Activated CD8-positive, alpha-beta T cell treated with anti-CD3 and anti-CD28 coated beads for 36 hours (primary cell): ENCODE data around the gene TLDC2. TPM values are rescaled to one million over a fixed set of nuclear protein-coding genes. Genes with fewer than 3 reads are reported as not detected.

Source experiments
- ATAC-seq: fragments of 200-7000 bp; cut with Tn5 transposase; one replicate; pipeline ENCODE4 v1.10.0; 2021; ENCODE audit warnings: mild to moderate bottlenecking, moderate library complexity
- CTCF ChIA-PET: fragments of 350-600 bp; sonication (Branson Sonifier 250); formaldehyde crosslinking; loops from one replicate; lab custom pipeline; 2021; ENCODE audit warnings: antibody characterized with exemption; lab: Charles Lee
- POLR2A ChIA-PET: fragments of 350-600 bp; sonication (Branson Sonifier 250); formaldehyde crosslinking; loops from one replicate; lab custom pipeline; 2021; ENCODE audit warnings: antibody characterized with exemption; lab: Charles Lee
- DNase-seq: peaks from one replicate; pipeline ENCODE4 v3.0.0-alpha.2; 2020
- H3K27ac Mint-ChIP-seq: one replicate; pipeline ENCODE4 v1.8.0; 2021; ENCODE audit warnings: mild to moderate bottlenecking, mixed read lengths
- H3K27me3 Mint-ChIP-seq: one replicate; pipeline ENCODE4 v1.8.0; 2021; ENCODE audit warnings: mixed read lengths
- H3K36me3 Mint-ChIP-seq: one replicate; pipeline ENCODE4 v1.8.0; 2021; ENCODE audit warnings: low read depth, mixed read lengths
- H3K4me1 Mint-ChIP-seq: one replicate; pipeline ENCODE4 v1.8.0; 2021; ENCODE audit warnings: low read depth, mixed read lengths
- H3K4me3 Mint-ChIP-seq: one replicate; pipeline ENCODE4 v1.8.0; 2021; ENCODE audit warnings: mild to moderate bottlenecking, moderate library complexity, mixed read lengths
- H3K9me3 Mint-ChIP-seq: one replicate; pipeline ENCODE4 v1.8.0; 2021; ENCODE audit warnings: mixed read lengths
- CTCF ChIP-seq: fragments of 200-600 bp; IDR thresholded peaks from one replicate; pipeline ENCODE4 v1.8.0; 2022; ENCODE audit warnings: antibody characterized with exemption, mild to moderate bottlenecking
- intact Hi-C: fragments of 100-400 bp; cut with micrococcal nuclease; formaldehyde crosslinking; loops from one replicate; pipeline ENCODE4 v1.10.0; 2022
- total RNA-seq, 2 experiments: library from RNA; stranded (reverse); gene quantifications; one replicate each; pipeline ENCODE4 v1.2.3, GENCODE V29; 2021

TLDC2 gene
- total RNA-seq, 2 experiments from 2014 or later: not detected

GRCh38 chr20:36886859-36887751 lies 11.2 kb downstream of the TLDC2 start:
- DNase-seq: peak; percentile 91
- POLR2A ChIA-PET: interaction anchor here (0.6 to 1.1 kb wide), 2 partner anchors 34 to 37 kb away, joined by 3 read pairs; no protein-coding TSS in a partner anchor
- CTCF ChIA-PET: interaction anchor here (0.6 to 1.8 kb wide), 32 partner anchors 9 to 293 kb away, joined by 3 to 17 read pairs (median 4); partner anchors contain the start of gene RAB5IF
- Mint-ChIP-seq H3K4me3 (no peak overlapping the region), H3K9me3 (no peaks in the 10 kb centered on the region), H3K27me3 (no peaks in the 10 kb centered on the region), H3K4me1 (peaks cover 11% of the 10 kb centered on the region), H3K36me3 (peaks cover 5% of the 10 kb centered on the region), H3K27ac (no peak overlapping the region)
- peak; percentile 94 for TF ChIP-seq CTCF
- ATAC-seq: peak; percentile 99
- intact Hi-C loops: no loop called here

- TF ChIP-seq CTCF: no peak
- peaks cover 5% of the 10 kb centered on the region for H3K36me3 Mint-ChIP-seq
- no peaks in the 10 kb centered on the region for H3K9me3 Mint-ChIP-seq
- ChIA-PET POLR2A (interaction anchor here (0.6 to 1.1 kb wide), 3 partner anchors 34 to 284 kb away, joined by 3 read pairs; no protein-coding TSS in a partner anchor), CTCF (interaction anchor here (1.2 to 1.8 kb wide), 5 partner anchors 18 to 258 kb away, joined by 3 to 5 read pairs (median 4); no protein-coding TSS in a partner anchor)
- H3K27me3 Mint-ChIP-seq: no peaks in the 10 kb centered on the region
- H3K4me1 Mint-ChIP-seq: peaks cover 10% of the 10 kb centered on the region
- H3K4me3 Mint-ChIP-seq: no peak overlapping the region
- intact Hi-C loops: no loop called here
- ATAC-seq: no peak
- no peak for DNase-seq
- H3K27ac Mint-ChIP-seq: no peak overlapping the region
These were observed 11.8 kb downstream of the TLDC2 start for GRCh38 chr20:36887752-36888090.

GRCh38 chr20:36888880-36889516 lies 13.1 kb downstream of the TLDC2 start:
- Mint-ChIP-seq H3K27me3 (no peaks in the 10 kb centered on the region), H3K9me3 (no peaks in the 10 kb centered on the region), H3K4me1 (peaks cover 10% of the 10 kb centered on the region), H3K4me3 (no peak overlapping the region), H3K36me3 (peaks cover 5% of the 10 kb centered on the region), H3K27ac (no peak overlapping the region)
- no peak for TF ChIP-seq CTCF
- intact Hi-C loops: no loop called here
- ChIA-PET POLR2A (no interaction called here), CTCF (interaction anchor here (0.6 to 1.5 kb wide), 8 partner anchors 20 to 225 kb away, joined by 3 to 5 read pairs (median 3); partner anchors contain the start of gene DSN1)
- no peak for ATAC-seq
- DNase-seq: no peak

GRCh38 chr20:36890586-36890985 lies 14.6 kb downstream of the TLDC2 start:
- ATAC-seq (no peak), DNase-seq (no peak)
- Mint-ChIP-seq H3K27me3 (no peaks in the 10 kb centered on the region), H3K36me3 (peaks cover 9% of the 10 kb centered on the region), H3K4me1 (peaks cover 17% of the 10 kb centered on the region), H3K4me3 (no peak overlapping the region), H3K9me3 (no peaks in the 10 kb centered on the region), H3K27ac (no peak overlapping the region)
- TF ChIP-seq CTCF: no peak
- ChIA-PET POLR2A (interaction anchor here (0.8 kb wide), 1 partner anchor 19 kb away, joined by 3 read pairs; no protein-coding TSS in a partner anchor), CTCF (no interaction called here)
- intact Hi-C loops: no loop called here
